DOHH2 (cell line): Measurements from ENCODE around the gene TADA2B.

Source experiments
- H3F3A ChIP-seq: fragments of 200-600 bp; sonication (generic), shearing (Covaris generic); 2 replicates; pipeline ENCODE4 v1.6.0; 2016; ENCODE audit warnings: antibody characterized with exemption, mild to moderate bottlenecking; ENCODE audit not compliant: control insufficient read depth, insufficient read depth
- H3K27ac ChIP-seq: fragments of 200-600 bp; sonication (generic); 2 replicates; pipeline ENCODE4 v1.5.1; 2014; ENCODE audit warnings: low read depth, mild to moderate bottlenecking, low read length, moderate library complexity
- H3K27me3 ChIP-seq: fragments of 200-600 bp; sonication (generic); 2 replicates; pipeline ENCODE4 v1.6.1; 2014; ENCODE audit warnings: mild to moderate bottlenecking, low read length, mixed read lengths; ENCODE audit not compliant: control insufficient read depth
- H3K36me3 ChIP-seq: fragments of 200-600 bp; sonication (generic); 2 replicates; pipeline ENCODE4 v1.6.1; 2014; ENCODE audit warnings: mild to moderate bottlenecking, low read length, moderate library complexity, mixed read lengths; ENCODE audit not compliant: control insufficient read depth
- H3K4me1 ChIP-seq: fragments of 200-600 bp; sonication (generic); 2 replicates; pipeline ENCODE4 v1.6.1; 2014; ENCODE audit warnings: mild to moderate bottlenecking, low read length, mixed read lengths; ENCODE audit not compliant: control insufficient read depth
- H3K4me2 ChIP-seq: fragments of 200-600 bp; sonication (generic); 2 replicates; pipeline ENCODE4 v1.6.0; 2014; ENCODE audit warnings: mild to moderate bottlenecking, low read length, moderate library complexity
- H3K4me3 ChIP-seq: fragments of 200-600 bp; sonication (generic); 2 replicates; pipeline ENCODE4 v1.5.1; 2014; ENCODE audit warnings: mild to moderate bottlenecking, low read length, mixed read lengths
- H3K79me2 ChIP-seq: fragments of 200-600 bp; sonication (generic); 2 replicates; pipeline ENCODE4 v1.6.1; 2014; ENCODE audit warnings: mild to moderate bottlenecking, low read length, mixed read lengths; ENCODE audit not compliant: control insufficient read depth
- H3K9me2 ChIP-seq: fragments of 200-600 bp; sonication (generic); replicated peaks from 2 replicates; pipeline ENCODE4 v1.6.1; 2014; ENCODE audit warnings: mild to moderate bottlenecking, low read length, mixed read lengths; ENCODE audit not compliant: control insufficient read depth
- H3K9me3 ChIP-seq: fragments of 200-600 bp; sonication (generic); 2 replicates; pipeline ENCODE4 v1.6.1; 2014; ENCODE audit warnings: antibody characterized with exemption, low read length, mixed read lengths; ENCODE audit not compliant: control insufficient read depth, insufficient read depth
- H4K20me1 ChIP-seq: fragments of 200-600 bp; sonication (generic); 2 replicates; pipeline ENCODE4 v1.6.0; 2014; ENCODE audit warnings: low read depth, mild to moderate bottlenecking, antibody characterized with exemption, low read length, moderate library complexity; ENCODE audit not compliant: control insufficient read depth, insufficient read depth
- CTCF ChIP-seq: fragments of 200-600 bp; sonication (generic); IDR thresholded peaks from one replicate; pipeline ENCODE4 v1.5.1; 2014; ENCODE audit warnings: antibody characterized with exemption, mild to moderate bottlenecking, low read depth, low read length; ENCODE audit not compliant: poor library complexity, severe bottlenecking
- EZH2phosphoT487 ChIP-seq: fragments of 200-600 bp; sonication (generic); IDR thresholded peaks from 2 replicates; pipeline ENCODE4 v1.6.1; 2017; ENCODE audit warnings: borderline replicate concordance, mild to moderate bottlenecking, antibody characterized with exemption, low read length, moderate library complexity, mixed read lengths

TADA2B gene

GRCh38 chr4:7103031-7103606 lies 59.9 kb downstream of the TADA2B start:
- H3K4me2 ChIP-seq: peak overlapping the region; percentile 90
- no peaks in the 10 kb centered on the region for H3F3A ChIP-seq
- TF ChIP-seq CTCF: no peak
- no peak for TF ChIP-seq EZH2phosphoT487
- H3K36me3 ChIP-seq: no peaks in the 10 kb centered on the region
- H3K4me3 ChIP-seq: peak overlapping the region; percentile 75
- peaks cover 8% of the 10 kb centered on the region for H3K27me3 ChIP-seq
- H3K27ac ChIP-seq: no peak overlapping the region
- H3K79me2 ChIP-seq: no peaks in the 10 kb centered on the region
- H3K9me2 ChIP-seq: no peaks in the 10 kb centered on the region
- H3K4me1 ChIP-seq: peaks cover 15% of the 10 kb centered on the region
- no peaks in the 10 kb centered on the region for H4K20me1 ChIP-seq
- no peaks in the 10 kb centered on the region for H3K9me3 ChIP-seq

- H3K27ac ChIP-seq: no peak overlapping the region
- H3K4me3 ChIP-seq: peak overlapping the region; percentile 75
- H3F3A ChIP-seq: no peaks in the 10 kb centered on the region
- H3K9me3 ChIP-seq: no peaks in the 10 kb centered on the region
- no peak for TF ChIP-seq EZH2phosphoT487
- TF ChIP-seq CTCF: no peak
- peaks cover 15% of the 10 kb centered on the region for H3K4me1 ChIP-seq
- no peaks in the 10 kb centered on the region for H3K79me2 ChIP-seq
- no peaks in the 10 kb centered on the region for H3K9me2 ChIP-seq
- no peaks in the 10 kb centered on the region for H4K20me1 ChIP-seq
- peaks cover 8% of the 10 kb centered on the region for H3K27me3 ChIP-seq
- H3K36me3 ChIP-seq: no peaks in the 10 kb centered on the region
- H3K4me2 ChIP-seq: peak overlapping the region; percentile 90
Measured at GRCh38 chr4:7103607-7104365, 60.6 kb downstream of the TADA2B start.

GRCh38 chr4:7104366-7105031 lies 61.3 kb downstream of the TADA2B start:
- peaks cover 8% of the 10 kb centered on the region for H3K27me3 ChIP-seq
- H3K36me3 ChIP-seq: no peaks in the 10 kb centered on the region
- H3K9me2 ChIP-seq: no peaks in the 10 kb centered on the region
- no peak overlapping the region for H3K4me2 ChIP-seq
- no peaks in the 10 kb centered on the region for H3K9me3 ChIP-seq
- no peaks in the 10 kb centered on the region for H4K20me1 ChIP-seq
- H3K79me2 ChIP-seq: no peaks in the 10 kb centered on the region
- no peak overlapping the region for H3K4me3 ChIP-seq
- H3F3A ChIP-seq: no peaks in the 10 kb centered on the region
- H3K27ac ChIP-seq: no peak overlapping the region
- no peak for TF ChIP-seq EZH2phosphoT487
- TF ChIP-seq CTCF: no peak
- peaks cover 15% of the 10 kb centered on the region for H3K4me1 ChIP-seq
